GM18505 (cell line): Measurements from ENCODE around the gene LTC4S.

Experiments used
- ATAC-seq: cut with Tn5 transposase; IDR thresholded peaks from one replicate; pipeline ENCODE4 v1.9.1; 2021; ENCODE audit not compliant: unreplicated experiment
- POLR2A ChIP-seq: IDR thresholded peaks from 4 replicates; pipeline ENCODE4 v1.6.1; 2011; ENCODE audit warnings: borderline replicate concordance; ENCODE audit not compliant: insufficient read depth, insufficient read length; ENCODE audit errors: extremely low read depth

LTC4S gene

DNA sequence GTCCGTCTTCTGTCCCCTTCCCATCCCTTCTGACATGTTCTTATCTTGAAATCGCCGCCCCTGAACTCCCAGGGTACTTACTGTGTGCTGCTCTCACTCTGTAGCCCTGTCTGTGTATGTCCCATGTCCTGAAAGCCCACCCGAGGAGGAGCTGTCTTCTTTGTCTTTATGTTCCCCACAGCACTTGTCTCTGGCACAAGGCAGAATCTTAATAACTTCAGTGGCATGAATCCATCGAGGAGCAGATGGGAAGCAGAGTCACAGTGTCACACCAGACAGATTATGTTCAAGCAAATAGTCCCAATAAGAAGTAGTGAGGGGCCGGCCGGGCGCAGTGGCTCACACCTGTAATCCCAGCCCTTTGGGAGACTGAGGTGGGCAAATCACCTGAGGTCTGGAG, 29.7 kb upstream of the LTC4S start:
- TF ChIP-seq POLR2A: no peak
- no peak for ATAC-seq

DNA sequence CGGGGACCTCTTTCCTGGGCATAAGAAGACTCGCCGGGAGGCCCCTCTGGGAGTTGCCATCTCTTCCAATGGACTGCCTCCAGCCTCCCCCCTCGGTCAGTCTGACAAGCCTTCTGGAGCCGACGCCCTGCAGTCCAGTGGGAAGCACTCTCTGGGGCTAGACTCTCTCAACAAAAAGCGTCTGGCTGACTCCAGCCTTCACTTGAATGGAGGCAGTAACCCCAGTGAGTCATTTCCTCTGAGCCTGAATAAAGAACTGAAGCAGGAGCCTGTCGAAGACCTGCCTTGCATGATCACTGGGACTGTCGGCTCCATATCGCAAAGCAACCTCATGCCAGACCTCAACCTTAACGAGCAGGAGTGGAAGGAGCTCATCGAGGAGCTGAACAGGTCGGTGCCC, 28.4 kb upstream of the LTC4S start:
- ATAC-seq: no peak
- no peak for TF ChIP-seq POLR2A

DNA sequence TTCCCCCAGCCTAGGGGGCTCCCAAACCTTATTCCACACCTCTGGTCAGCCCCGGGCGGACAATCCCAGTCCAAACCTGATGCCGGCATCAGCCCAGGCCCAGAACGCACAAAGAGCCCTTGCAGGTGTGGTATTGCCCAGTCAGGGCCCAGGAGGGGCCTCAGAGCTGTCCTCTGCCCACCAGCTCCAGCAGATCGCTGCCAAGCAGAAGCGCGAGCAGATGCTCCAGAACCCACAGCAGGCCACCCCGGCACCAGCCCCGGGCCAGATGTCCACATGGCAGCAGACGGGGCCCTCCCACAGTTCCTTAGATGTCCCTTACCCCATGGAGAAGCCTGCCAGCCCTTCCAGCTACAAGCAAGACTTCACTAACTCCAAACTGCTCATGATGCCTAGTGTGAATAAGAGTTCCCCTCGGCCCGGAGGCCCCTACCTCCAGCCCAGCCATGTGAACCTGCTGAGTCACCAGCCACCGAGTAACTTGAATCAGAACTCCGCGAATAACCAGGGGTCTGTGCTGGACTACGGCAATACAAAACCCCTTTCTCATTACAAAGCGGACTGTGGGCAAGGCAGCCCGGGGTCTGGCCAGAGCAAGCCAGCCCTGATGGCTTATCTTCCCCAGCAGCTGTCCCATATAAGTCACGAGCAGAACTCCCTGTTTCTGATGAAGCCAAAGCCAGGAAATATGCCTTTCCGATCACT, 27.6 kb upstream of the LTC4S start:
- no peak for TF ChIP-seq POLR2A
- ATAC-seq: no peak

DNA sequence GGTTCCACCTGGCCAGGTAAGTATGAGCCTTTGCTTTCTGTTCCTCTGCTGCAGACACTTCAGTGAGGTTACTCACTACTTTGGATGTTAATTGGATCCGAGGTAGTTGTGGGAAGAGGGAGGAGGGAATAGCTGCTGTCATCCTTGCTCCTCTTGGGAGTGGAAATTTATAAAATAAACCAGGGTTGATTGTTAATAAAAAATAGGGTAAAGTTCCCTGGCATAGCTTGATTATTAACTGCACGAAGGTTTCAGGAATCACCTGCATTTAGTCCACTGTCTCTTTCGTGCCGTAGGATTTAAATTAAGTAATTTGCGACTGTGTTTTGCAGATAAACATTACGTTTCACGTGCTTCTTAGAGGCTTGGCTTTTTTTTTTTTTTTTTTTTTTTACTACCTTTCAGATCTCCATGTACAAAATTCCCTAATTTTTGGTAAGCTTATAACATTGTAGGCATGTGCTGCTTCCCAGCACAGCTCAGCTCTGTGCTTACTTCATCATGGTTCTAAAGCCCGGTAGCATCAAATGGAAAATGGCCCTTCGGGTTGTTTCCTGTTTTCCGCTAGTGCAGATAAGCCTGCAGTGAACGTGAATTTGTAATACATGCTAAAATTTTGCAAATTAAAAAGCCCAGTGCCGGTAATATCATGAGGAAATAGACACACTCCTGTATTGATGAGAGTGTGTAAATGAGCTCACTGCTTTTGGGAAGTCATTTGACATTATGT, 26.9 kb upstream of the LTC4S start:
- TF ChIP-seq POLR2A: no peak
- no peak for ATAC-seq

DNA sequence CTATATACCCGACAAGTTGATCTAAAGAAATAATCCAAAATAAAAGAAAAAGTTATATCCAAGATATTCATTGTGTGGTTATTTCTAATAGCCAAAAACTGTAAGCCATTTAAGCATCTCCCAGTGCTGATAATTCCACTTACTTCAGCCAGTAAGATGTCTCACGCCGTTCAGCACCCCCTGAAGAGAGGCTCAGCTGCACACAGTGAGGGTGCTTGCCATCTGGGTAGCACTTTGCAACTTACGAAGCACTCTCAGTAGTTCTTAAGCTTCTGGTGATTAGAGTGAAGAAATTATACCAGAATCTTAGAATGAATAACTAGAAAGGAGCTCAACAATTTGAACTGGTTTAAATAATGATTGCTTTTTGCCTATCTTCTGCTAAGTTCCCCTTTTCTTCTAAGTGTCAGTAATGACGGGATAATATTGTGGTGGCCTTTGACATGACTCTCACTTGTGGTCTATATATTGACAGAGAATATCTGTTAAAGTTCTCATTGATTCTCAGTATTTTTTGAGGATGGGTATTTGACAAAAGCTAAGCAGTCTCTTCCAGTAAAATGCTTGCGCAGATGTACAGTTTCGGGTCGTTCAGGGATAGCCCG, 26.2 kb upstream of the LTC4S start:
- ATAC-seq: no peak
- no peak for TF ChIP-seq POLR2A

DNA sequence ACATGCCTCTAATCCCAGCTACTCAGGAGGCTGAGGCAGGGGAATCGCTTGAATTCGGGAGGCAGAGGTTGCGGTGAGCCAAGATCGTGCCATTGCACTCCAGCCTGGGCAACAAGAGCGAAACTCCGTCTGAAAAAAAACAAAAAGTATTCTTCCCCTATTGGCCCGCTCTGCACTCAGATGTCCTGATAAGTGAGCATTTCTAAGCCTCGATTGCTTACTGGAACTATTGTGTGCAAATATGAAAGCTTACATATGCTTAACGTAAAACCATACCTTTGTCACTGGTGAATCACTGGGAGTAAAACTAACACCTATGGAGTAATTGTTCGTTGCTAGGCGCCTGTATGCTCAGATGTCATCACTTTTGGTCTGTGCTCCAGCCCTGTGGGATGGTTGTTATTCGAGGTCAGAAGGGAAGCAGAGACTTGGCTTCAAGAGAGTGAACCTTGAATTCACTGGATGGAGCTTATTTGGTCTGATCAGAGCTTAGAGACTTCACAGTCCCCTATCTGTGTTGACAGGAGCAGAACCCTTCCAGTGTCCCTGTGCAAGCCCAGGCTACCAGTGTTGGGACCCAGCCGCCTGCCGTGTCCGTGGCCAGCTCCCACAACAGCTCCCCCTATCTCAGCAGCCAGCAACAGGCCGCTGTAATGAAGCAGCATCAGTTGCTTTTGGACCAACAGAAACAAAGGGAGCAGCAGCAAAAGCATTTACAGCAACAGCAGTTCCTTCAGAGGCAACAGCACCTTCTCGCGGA, 25.3 kb upstream of the LTC4S start:
- no peak for ATAC-seq
- TF ChIP-seq POLR2A: no peak

DNA sequence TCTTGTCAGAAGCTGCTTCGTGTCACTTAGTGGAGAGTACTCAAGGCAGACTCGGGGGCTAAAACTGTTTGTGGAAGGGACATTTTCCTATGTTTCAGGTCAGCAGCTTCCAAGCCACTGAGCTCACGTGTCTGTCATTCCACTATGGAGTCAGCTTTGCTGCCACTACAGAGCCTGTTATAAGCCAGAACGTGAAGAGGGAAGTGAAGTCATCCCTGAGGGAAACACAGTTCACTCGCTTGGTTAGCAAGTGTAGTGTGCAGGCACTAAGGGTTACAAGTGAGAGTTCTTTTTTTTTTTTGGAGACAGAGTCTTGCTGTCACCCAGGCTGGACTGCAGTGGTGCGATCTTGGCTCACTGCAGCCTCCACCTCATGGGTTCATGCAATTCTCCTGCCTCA, 24.5 kb upstream of the LTC4S start:
- no peak for TF ChIP-seq POLR2A
- no peak for ATAC-seq

DNA sequence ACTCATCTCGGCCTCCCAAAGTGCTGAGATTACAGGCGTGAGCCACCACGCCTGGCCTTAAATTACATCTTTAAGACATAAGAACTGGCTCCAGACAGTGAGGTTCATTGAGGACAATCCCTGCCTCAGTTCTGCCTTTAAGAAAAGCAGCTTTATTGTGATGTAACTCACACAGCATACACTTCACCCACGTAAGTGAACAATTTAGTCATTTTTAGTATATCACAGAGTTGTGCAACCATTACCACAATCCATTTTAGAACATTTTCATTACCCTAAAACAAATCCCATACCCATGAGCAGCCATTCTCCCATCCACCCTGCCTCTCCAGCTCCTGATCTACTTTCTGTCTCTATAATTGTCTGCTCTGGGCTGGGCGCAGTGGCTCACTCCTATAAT, 24.0 kb upstream of the LTC4S start:
- no peak for ATAC-seq
- no peak for TF ChIP-seq POLR2A

DNA sequence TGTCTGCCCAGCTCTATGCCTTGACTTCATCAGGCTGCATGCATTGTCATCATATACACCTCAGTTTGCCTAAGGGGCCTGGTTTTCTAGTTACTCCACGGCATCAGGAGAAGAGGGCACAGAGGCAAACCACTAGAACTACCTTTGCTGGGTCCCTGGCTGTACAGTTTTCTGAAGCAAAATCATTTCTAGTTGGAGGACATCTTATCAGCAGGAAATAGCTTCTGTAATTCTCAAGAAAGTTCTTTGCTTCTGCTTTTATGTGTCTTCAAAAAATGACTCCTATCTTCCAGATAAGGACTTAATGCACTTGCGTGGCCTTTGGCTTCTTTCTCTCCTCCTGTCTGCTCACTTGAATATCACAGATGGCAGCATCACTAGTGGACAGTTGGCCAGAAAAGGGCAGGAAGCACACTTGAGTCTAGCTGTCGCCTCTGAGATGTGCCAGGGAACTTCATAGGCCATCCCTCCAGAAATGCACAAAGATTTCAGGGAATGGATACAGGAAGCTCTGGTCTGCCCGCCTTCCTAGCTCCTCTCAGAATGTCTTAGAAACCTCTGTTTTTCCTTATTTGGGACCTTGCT, 22.4 kb upstream of the LTC4S start:
- TF ChIP-seq POLR2A: no peak

DNA sequence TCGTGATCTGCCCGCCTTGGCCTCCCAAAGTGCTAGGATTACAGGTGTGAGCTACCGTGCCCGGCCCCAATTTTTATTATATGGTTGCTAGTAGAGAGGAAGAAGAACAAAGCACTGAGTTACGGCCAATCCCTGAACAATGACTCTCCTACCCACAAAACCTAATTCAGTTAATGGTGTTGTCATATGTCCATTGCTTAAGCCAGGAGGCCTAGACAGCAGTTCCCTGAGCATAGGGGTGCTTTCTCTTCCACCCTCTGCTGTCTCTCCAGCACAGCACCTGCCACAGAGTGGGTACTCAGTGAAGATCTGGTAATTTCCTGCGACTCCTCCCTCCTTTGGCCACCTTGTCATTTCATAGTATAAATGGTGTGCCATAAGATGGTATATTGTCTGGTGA, 21.4 kb upstream of the LTC4S start:
- TF ChIP-seq POLR2A: no peak
- no peak for ATAC-seq

More for the DNA sequence above, 22.4 kb upstream of the LTC4S start:
- ATAC-seq: no peak

DNA sequence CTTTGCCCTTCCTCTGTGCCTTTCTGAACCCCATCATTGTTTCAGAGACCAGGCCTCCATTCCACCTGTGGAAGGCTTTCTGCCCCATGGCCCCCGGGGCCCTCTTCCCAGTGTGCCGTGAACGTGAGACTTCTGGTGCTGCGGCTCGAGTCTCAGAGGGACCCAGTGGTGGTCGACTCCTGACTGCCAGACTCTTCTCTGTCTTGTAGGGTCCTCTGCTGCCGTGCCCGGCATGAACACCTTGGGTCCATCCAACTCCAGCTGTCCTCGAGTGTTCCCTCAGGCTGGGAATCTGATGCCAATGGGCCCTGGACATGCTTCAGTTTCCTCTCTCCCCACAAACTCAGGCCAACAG, 20.1 kb upstream of the LTC4S start:
- no peak for ATAC-seq
- no peak for TF ChIP-seq POLR2A

DNA sequence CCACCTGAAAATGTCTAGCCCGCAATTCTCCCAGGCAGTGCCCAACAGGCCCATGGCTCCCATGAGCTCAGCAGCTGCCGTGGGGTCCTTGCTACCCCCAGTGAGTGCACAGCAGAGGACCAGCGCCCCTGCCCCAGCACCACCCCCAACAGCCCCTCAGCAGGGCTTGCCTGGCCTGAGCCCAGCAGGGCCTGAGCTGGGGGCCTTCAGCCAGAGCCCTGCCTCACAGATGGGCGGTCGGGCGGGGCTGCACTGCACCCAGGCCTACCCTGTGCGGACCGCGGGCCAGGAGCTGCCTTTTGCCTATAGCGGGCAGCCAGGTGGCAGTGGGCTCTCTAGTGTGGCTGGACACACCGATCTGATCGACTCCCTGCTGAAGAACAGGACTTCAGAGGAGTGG, 19.3 kb upstream of the LTC4S start:
- ATAC-seq: no peak
- TF ChIP-seq POLR2A: no peak

DNA sequence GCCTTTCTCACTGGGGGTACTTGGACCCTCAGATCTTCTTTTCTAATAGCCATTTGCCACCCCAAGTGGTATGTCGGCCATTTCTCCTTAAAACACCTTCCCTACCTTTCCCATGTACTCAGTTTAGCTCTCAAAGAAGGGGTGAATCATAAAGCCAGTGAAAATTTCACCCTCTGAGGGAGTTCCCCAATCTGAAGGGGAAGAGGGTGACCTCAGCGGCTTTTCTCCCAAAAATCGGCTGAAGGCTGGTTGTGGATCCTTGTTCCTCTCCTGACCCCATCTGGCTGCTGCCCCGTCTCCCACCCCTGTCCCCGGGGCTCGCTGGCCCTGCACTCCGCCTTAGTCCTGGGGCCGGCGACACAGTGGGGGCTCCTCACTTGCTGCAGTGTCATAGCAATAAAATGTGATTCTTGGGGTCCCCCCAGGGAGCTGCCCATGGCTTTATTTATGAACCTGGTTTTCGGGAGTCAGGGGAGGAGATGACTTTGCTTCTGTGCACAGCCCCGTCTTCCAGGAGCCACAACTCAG, 17.3 kb upstream of the LTC4S start:
- no peak for TF ChIP-seq POLR2A
- ATAC-seq: no peak
